HepG2 (cell line): ENCODE data around the gene CD81. TPM values are rescaled to one million over a fixed set of nuclear protein-coding genes. Genes with fewer than 3 reads are reported as not detected.

Experiments used
- ATAC-seq: fragments of 200-7000 bp; cut with Tn5 transposase; 3 replicates; pipeline ENCODE4 v1.9.1; 2020; ENCODE audit warnings: mild to moderate bottlenecking, moderate library complexity
- BruUV-seq: library from RNA; stranded (reverse); fragments of 400-500 nt; replicated peaks from 2 replicates; lab custom pipeline; 2021; lab: Mats Ljungman, UMichigan
- CTCF ChIA-PET: fragments of 300-600 bp; formaldehyde crosslinking; extraction: SDS; loops from one replicate; lab custom pipeline; 2021; ENCODE audit warnings: low total read pairs, inconsistent platforms, low intra/inter-chr PET ratio; lab: Yijun Ruan, JAX
- POLR2A ChIA-PET: fragments of 350-600 bp; sonication (Branson Sonifier 250); formaldehyde crosslinking; loops from one replicate; lab custom pipeline; 2020; ENCODE audit warnings: antibody characterized with exemption, inconsistent platforms; lab: Yijun Ruan, JAX
- DNase-seq: peaks from one replicate; pipeline ENCODE4 v3.0.0-alpha.2; 2015; ENCODE audit warnings: low spot score
- FAIRE-seq: peaks from 3 replicates; lab custom pipeline; 2011; peaks lifted over from hg19 to GRCh38; lab: Jason Lieb, UNC
- H2AFZ ChIP-seq: one replicate; pipeline ENCODE4 v1.6.1; 2011; ENCODE audit warnings: low read length, inconsistent platforms
- H3K27ac ChIP-seq: fragments of 300-600 bp; 3 replicates; pipeline ENCODE4 v1.8.0; 2011; ENCODE audit warnings: mixed run types, mild to moderate bottlenecking, mixed read lengths, low read length, inconsistent platforms; ENCODE audit not compliant: insufficient read depth; ENCODE audit errors: extremely low read length
- H3K27me3 ChIP-seq, 2 experiments: fragments of 200-600 bp in 1 of 2; 2 replicates in 1 of 2; 3 replicates in 1 of 2; pipeline versions ENCODE4 v1.6.0 to v1.8.0; 2011; ENCODE audit warnings: low read length in 2 of 2, mild to moderate bottlenecking in 2 of 2, moderate library complexity in 2 of 2, inconsistent platforms in 1 of 2; ENCODE audit not compliant: insufficient read depth in 2 of 2, control insufficient read depth in 1 of 2
- H3K36me3 ChIP-seq, 2 experiments: fragments of 200-600 bp in 1 of 2; replicated peaks in 1 of 2; 2 replicates in 1 of 2; 3 replicates in 1 of 2; pipeline versions ENCODE4 v1.5.1 to v1.8.0; 2011; ENCODE audit warnings: low read length in 2 of 2, inconsistent platforms in 1 of 2; ENCODE audit not compliant: insufficient read depth in 2 of 2, control insufficient read depth in 1 of 2
- H3K4me1 ChIP-seq: 2 replicates; pipeline ENCODE4 v1.5.1; 2012; ENCODE audit warnings: low read length, inconsistent platforms; ENCODE audit not compliant: insufficient read depth
- H3K4me2 ChIP-seq: 2 replicates; pipeline ENCODE4 v1.6.0; 2011; ENCODE audit warnings: low read depth, low read length, inconsistent platforms
- H3K4me3 ChIP-seq, 3 experiments: fragments of 200-600 bp in 1 of 3; sonication (generic), shearing (Covaris generic) in 1 of 3; replicated peaks in 1 of 3; 2 replicates each; pipeline ENCODE4 v1.5.1; 2011 to 2016; ENCODE audit warnings: low read length in 3 of 3, inconsistent platforms in 2 of 3, low read depth in 2 of 3, mild to moderate bottlenecking in 2 of 3, control low read depth in 1 of 3, mixed read lengths in 1 of 3; ENCODE audit not compliant: insufficient read depth in 1 of 3
- H3K79me2 ChIP-seq: one replicate; pipeline ENCODE4 v1.6.1; 2011; ENCODE audit warnings: low read length, inconsistent platforms; ENCODE audit not compliant: insufficient read depth
- H3K9ac ChIP-seq: 2 replicates; pipeline ENCODE4 v1.6.0; 2011; ENCODE audit warnings: mild to moderate bottlenecking, low read depth, low read length, inconsistent platforms; ENCODE audit not compliant: insufficient read depth
- H3K9me3 ChIP-seq: 2 replicates; pipeline ENCODE4 v1.5.1; 2012; ENCODE audit warnings: mild to moderate bottlenecking, low read length
- H4K20me1 ChIP-seq: 2 replicates; pipeline ENCODE4 v1.6.0; 2011; ENCODE audit warnings: inconsistent platforms, mild to moderate bottlenecking, low read length, moderate library complexity; ENCODE audit not compliant: insufficient read depth
- CBX1 ChIP-seq: IDR thresholded peaks from one replicate; pipeline ENCODE4 v1.6.1; 2016; ENCODE audit warnings: antibody characterized with exemption, low read depth
- GTF2F1 ChIP-seq: fragments of 150-350 bp; IDR thresholded peaks from 2 replicates; pipeline ENCODE4 v1.6.1; 2014; ENCODE audit warnings: low read length
- KLF13 ChIP-seq: sonication (generic); formaldehyde crosslinking; IDR thresholded peaks from 2 replicates; pipeline ENCODE4 v1.4.0; 2020; ENCODE audit warnings: mild to moderate bottlenecking, missing genetic modification reagents
- MATR3 ChIP-seq: sonication (generic); formaldehyde crosslinking; IDR thresholded peaks from 2 replicates; pipeline ENCODE4 v1.4.0; 2020; ENCODE audit warnings: missing genetic modification reagents
- MBNL3 ChIP-seq: fragments of 250-450 bp; sonication (Bioruptor Pico); conservative IDR thresholded peaks from 2 replicates; pipeline ENCODE4 v1.8.0; 2022; ENCODE audit warnings: mild to moderate bottlenecking, inconsistent platforms
- TGIF2 ChIP-seq: IDR thresholded peaks from 2 replicates; pipeline ENCODE4 v1.6.1; 2016; ENCODE audit warnings: control low read depth, missing compliant biosample characterization
- ZNF263 ChIP-seq: sonication (generic); formaldehyde crosslinking; IDR thresholded peaks from 2 replicates; pipeline ENCODE4 v1.4.0; 2020; ENCODE audit warnings: missing genetic modification reagents
- WGBS: methylation state at CpG from one replicate; pipeline ENCODE4 v1.1.6; 2017; ENCODE audit warnings: low lambda C conversion rate; 5-methylcytosine and 5-hydroxymethylcytosine counted together
- in situ Hi-C: cut with HindIII; loops from 2 replicates; pipeline ENCODE4 v1.10.0; 2017; ENCODE audit warnings: low pct_unique_long_range_greater_than_20kb; ENCODE audit not compliant: extremely low pct_ligation_motif_present
- intact Hi-C: fragments of 100-400 bp; cut with micrococcal nuclease; formaldehyde crosslinking; loops from one replicate; pipeline ENCODE4 v1.10.0; 2022; ENCODE audit not compliant: unreplicated experiment
- polyA plus RNA-seq, 8 experiments: library from polyadenylated mRNA; depleted of rRNA in 3 of 8; stranded (reverse) in 7 of 8; unstranded in 1 of 8; fragments of >200 nt; fragmentation: Illumina TruSeq in 4 of 8; extraction: Trizol in 4 of 8; gene quantifications; 2 replicates each; pipeline versions ENCODE4 v1.2.1 to v1.2.3, GENCODE V29; 2011 to 2016; ENCODE audit warnings: low read depth in 4 of 8, missing spikeins in 1 of 8, mixed read lengths in 1 of 8; ENCODE audit not compliant: insufficient read depth in 1 of 8
- total RNA-seq, 5 experiments: library from RNA; depleted of rRNA; stranded (reverse); fragments of >200 nt; fragmentation: Illumina TruSeq; extraction: Trizol; gene quantifications; 2 replicates each; pipeline ENCODE4 v1.2.3, GENCODE V29; 2016; ENCODE audit warnings: low read depth in 1 of 5
- TF ChIP-seq, protein P1 (sequence below): sonication (generic); formaldehyde crosslinking; conservative IDR thresholded peaks from 2 replicates; pipeline ENCODE4 v1.4.0; 2020; ENCODE audit warnings: missing genetic modification reagents
- TF ChIP-seq, protein P2 (sequence below): sonication (generic); formaldehyde crosslinking; IDR thresholded peaks from one replicate; pipeline ENCODE4 v1.5.1; 2020; ENCODE audit warnings: mild to moderate bottlenecking, missing genetic modification reagents; ENCODE audit errors: not compliant biosample characterization

The CD81 gene
- total and polyA plus RNA-seq, 2 of the 13 experiments (the other 11 are each of a cell fraction or from before 2014, with no cell fraction given): not detected

DNA sequence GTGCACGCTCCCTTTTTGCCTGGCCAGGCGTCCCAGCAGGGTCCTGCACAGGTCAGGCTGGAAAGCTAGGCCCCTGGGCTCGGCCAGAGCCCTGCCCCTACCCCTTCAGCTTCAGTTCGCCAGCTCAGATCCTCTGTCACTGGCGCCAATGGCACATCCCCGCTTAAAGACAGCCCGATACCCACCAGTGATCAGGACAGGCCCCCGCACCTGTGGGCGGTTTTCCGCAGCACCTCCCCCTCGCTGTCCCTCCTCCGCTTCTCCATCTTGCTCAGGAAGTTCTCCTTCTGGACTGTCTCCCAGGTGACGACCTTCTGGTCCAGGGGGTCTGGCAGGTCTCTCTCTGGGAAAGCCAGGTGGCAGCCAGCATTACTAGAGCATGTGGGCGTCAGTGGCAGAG lies 29.3 kb downstream of the CD81 start:
- DNase-seq (no peak), ATAC-seq (no peak), FAIRE-seq (no peak)
- Histone ChIP-seq H3K4me3 (no peak overlapping the region), H3K4me1 (peaks cover 52% of the 10 kb centered on the region), H3K9ac (no peak overlapping the region), H3K9me3 (no peaks in the 10 kb centered on the region), H3K27me3 (no peaks in the 10 kb centered on the region; a peak in 1 of 5 replicates), H3K4me2 (no peak overlapping the region), H4K20me1 (no peaks in the 10 kb centered on the region), H2AFZ (no peak overlapping the region), H3K36me3 (peaks cover 6 to 7% of the 10 kb centered on the region in 2 experiments; a peak in 2 of 5 replicates), H3K79me2 (peaks cover 7% of the 10 kb centered on the region), H3K27ac (no peak overlapping the region)
- intact Hi-C loops (no loop called here), in situ Hi-C loops (no loop called here)
- TF ChIP-seq, protein P1, sequence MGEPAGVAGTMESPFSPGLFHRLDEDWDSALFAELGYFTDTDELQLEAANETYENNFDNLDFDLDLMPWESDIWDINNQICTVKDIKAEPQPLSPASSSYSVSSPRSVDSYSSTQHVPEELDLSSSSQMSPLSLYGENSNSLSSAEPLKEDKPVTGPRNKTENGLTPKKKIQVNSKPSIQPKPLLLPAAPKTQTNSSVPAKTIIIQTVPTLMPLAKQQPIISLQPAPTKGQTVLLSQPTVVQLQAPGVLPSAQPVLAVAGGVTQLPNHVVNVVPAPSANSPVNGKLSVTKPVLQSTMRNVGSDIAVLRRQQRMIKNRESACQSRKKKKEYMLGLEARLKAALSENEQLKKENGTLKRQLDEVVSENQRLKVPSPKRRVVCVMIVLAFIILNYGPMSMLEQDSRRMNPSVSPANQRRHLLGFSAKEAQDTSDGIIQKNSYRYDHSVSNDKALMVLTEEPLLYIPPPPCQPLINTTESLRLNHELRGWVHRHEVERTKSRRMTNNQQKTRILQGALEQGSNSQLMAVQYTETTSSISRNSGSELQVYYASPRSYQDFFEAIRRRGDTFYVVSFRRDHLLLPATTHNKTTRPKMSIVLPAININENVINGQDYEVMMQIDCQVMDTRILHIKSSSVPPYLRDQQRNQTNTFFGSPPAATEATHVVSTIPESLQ (CRISPR knock-in tag): no peak
- no peak for TF ChIP-seq CBX1
- no peak for TF ChIP-seq MATR3 (CRISPR knock-in tag)
- POLR2A ChIA-PET: no interaction called here
- no TSS peak for BruUV-seq
- WGBS: 70% methylated on average over 10 of the region's 14 CpGs
- CTCF ChIA-PET: no interaction called here

DNA sequence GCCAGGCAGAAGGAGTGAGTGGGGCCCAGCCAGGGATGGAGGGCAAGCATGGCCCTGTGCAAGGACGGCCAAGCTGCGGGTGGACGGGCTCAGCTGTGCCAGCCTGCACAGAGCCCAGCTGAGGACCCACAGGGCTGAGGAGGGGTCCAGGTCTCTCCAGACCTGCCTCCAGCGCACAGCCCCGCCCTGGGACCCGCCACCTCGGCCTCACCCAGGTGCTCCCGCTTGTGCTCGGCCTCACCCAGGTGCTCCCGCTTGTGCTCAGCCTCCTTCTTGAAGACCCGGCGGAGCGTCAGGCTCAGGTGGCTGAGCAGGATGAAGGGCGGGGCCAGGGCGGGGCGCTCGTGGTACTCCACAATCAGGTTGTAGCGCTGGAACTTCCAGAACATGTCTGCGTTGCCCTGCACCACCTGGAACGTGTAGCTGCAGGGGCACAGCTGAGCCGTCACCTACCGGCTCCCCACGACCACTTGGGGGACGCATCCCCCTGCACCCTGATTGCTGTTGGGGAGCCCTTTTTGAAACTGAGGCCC lies 29.8 kb downstream of the CD81 start:
- in situ Hi-C loops (no loop called here), intact Hi-C loops (no loop called here)
- TF ChIP-seq KLF13: no peak
- TF ChIP-seq, protein P2, sequence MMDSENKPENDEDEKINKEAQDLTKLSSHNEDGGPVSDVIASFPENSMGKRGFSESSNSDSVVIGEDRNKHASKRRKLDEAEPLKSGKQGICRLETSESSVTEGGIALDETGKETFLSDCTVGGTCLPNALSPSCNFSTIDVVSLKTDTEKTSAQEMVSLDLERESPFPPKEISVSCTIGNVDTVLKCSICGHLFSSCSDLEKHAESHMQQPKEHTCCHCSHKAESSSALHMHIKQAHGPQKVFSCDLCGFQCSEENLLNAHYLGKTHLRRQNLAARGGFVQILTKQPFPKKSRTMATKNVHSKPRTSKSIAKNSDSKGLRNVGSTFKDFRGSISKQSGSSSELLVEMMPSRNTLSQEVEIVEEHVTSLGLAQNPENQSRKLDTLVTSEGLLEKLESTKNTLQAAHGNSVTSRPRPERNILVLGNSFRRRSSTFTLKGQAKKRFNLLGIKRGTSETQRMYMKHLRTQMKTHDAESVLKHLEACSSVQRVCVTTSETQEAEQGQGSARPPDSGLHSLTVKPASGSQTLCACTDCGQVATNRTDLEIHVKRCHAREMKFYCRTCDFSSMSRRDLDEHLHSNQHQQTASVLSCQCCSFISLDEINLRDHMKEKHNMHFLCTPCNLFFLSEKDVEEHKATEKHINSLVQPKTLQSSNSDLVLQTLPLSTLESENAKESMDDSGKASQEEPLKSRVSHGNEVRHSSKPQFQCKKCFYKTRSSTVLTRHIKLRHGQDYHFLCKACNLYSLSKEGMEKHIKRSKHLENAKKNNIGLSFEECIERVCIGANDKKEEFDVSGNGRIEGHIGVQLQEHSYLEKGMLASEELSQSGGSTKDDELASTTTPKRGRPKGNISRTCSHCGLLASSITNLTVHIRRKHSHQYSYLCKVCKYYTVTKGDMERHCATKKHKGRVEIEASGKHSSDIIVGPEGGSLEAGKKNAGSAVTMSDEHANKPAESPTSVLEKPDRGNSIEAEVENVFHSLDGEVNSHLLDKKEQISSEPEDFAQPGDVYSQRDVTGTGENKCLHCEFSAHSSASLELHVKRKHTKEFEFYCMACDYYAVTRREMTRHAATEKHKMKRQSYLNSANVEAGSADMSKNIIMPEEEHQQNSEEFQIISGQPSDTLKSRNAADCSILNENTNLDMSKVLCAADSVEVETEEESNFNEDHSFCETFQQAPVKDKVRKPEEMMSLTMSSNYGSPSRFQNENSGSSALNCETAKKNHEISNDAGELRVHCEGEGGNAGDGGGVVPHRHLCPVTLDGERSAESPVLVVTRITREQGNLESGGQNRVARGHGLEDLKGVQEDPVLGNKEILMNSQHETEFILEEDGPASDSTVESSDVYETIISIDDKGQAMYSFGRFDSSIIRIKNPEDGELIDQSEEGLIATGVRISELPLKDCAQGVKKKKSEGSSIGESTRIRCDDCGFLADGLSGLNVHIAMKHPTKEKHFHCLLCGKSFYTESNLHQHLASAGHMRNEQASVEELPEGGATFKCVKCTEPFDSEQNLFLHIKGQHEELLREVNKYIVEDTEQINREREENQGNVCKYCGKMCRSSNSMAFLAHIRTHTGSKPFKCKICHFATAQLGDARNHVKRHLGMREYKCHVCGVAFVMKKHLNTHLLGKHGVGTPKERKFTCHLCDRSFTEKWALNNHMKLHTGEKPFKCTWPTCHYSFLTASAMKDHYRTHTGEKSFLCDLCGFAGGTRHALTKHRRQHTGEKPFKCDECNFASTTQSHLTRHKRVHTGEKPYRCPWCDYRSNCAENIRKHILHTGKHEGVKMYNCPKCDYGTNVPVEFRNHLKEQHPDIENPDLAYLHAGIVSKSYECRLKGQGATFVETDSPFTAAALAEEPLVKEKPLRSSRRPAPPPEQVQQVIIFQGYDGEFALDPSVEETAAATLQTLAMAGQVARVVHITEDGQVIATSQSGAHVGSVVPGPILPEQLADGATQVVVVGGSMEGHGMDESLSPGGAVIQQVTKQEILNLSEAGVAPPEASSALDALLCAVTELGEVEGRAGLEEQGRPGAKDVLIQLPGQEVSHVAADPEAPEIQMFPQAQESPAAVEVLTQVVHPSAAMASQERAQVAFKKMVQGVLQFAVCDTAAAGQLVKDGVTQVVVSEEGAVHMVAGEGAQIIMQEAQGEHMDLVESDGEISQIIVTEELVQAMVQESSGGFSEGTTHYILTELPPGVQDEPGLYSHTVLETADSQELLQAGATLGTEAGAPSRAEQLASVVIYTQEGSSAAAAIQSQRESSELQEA: no peak
- TF ChIP-seq TGIF2 (CRISPR knock-in tag): no peak
- peak; percentile 72 for TF ChIP-seq ZNF263 (CRISPR knock-in tag)
- no peak for TF ChIP-seq MBNL3 (CRISPR knock-in tag)
- TF ChIP-seq GTF2F1: no peak
- Histone ChIP-seq H3K79me2 (peaks cover 2% of the 10 kb centered on the region), H2AFZ (no peak overlapping the region), H3K9me3 (no peaks in the 10 kb centered on the region), H3K4me2 (no peak overlapping the region), H3K4me3 (no peak overlapping the region), H3K4me1 (peaks cover 52% of the 10 kb centered on the region), H3K9ac (no peak overlapping the region), H3K36me3 (peaks cover 6 to 7% of the 10 kb centered on the region in 2 experiments; a peak in 2 of 5 replicates), H3K27me3 (no peaks in the 10 kb centered on the region), H3K27ac (no peak overlapping the region), H4K20me1 (no peaks in the 10 kb centered on the region)
- ATAC-seq (no peak), FAIRE-seq (no peak), DNase-seq (no peak)
- no TSS peak for BruUV-seq
- POLR2A ChIA-PET: no interaction called here
- 91% methylated on average over 4 of the region's 24 CpGs for WGBS
- CTCF ChIA-PET: no interaction called here
